Kidney tubule cell (primary cell): ENCODE measurements around the gene SPAG17.

ENCODE experiments used
- DNase-seq: peaks from one replicate; pipeline ENCODE4 v3.0.0-alpha.2; 2018; ENCODE audit warnings: low spot score

Gene SPAG17

DNA sequence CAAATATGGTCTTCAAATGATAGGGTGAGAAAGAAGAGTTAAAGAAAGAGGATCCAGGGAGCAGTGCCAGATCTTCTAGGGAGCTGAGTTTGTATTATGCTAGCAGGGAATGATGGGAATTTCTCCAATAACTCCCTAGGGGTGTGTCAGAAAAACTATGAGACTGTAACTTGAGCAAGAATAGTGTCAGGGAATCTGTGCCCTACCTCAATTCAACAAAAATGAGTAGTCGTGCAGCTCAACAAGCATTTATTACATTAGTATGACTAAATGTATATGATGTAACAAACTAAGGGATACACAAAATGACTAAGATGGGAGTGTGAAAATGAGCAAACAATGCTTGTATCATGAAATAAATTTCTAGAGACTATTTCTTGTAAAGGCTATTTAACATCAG lies 24.2 kb downstream of the SPAG17 start:
- no peak for DNase-seq

DNA sequence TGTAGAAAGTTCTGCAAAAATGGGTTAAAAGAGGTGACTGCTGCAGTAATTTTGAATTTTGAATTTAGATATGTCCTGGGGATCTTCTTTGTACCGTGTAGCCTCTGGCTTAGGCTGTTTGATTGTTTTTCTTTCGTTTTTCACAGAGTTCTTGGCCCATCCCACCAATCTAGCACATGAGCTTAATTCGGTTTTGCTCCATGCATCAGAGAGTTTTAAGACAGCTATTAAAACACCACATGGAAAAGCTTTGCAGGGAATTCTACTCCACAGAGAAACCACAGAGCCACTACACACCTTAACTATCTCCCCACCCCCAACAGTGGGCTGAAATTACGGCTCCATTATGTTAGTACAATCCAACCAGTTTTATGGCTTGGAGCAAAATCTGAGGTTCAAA lies 25.5 kb downstream of the SPAG17 start:
- peak; percentile 73 for DNase-seq

DNA sequence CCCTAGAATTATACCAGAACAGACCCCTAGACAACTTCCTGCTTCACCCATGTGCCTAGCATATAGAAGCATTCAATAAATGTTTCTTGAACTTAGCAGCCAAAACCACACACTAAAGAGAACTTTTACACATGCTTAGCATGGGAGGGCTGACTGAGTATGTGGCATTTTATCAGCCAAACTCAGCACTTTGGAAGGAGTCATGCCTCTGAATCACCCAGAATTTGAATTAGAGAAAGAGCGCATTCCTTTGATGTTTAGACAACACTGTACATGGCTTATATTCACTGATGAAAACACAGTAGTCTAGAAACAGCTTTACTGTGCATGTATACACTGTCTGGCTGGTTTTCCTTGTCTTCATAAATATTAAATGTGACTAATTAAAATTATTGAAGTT lies 26.1 kb downstream of the SPAG17 start:
- peak; percentile 89 for DNase-seq

DNA sequence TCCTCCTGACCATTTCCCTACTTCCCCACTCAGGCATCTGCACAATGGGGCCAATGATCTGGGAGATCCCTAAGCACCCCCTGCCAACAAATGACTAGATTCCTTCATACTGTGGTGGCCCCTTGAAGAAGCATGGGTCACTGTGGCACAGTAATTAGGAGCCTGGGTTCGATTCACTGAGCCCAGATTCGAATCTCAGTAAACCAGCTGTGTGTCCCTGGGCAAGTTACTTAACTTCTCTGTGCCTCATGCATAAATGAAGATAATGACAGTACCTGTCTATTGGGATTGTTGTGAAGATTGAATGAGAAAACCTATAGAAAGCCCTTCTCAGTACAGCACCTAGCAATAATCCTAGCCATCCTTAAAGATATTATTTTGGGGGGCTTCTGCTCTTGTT lies 27.5 kb downstream of the SPAG17 start:
- DNase-seq = no peak

DNA sequence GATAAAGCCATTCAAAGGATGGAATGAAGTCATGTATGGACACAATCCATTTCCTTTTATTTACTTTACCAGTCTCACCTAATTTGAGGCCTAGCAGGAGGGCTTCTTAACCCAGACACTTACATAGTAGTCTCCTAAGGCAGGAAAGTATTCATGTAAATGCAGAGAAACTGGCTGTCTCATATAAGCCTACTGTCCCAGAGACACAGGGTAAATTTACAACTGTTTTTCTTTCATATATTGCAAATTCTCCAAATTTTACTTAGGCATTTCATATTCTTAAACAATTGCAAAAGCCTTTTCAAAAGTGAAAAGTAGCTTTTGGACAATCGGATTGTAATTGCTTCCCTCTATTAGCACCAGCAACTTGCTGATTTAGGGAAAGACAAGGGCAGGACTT lies 29.9 kb downstream of the SPAG17 start:
- no peak for DNase-seq

DNA sequence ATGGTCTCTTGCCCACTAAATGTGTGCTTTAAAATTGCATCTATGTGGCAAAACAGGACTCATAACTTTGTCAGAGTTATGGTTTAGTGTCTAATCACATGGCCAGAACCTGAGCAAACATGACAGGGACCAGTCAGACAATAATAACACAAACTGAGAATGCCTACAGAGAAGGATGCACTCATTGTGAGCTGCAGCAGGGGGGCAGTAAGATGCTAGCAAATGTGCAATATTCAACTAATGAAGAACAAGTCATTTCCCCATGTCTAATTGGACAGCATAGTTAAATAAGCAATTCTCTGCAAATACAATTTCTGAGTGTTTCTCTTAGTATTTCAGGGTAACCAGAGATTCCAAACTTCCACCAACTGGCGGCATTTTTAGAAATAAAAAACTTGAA lies 30.8 kb downstream of the SPAG17 start:
- DNase-seq = peak; percentile 8

DNA sequence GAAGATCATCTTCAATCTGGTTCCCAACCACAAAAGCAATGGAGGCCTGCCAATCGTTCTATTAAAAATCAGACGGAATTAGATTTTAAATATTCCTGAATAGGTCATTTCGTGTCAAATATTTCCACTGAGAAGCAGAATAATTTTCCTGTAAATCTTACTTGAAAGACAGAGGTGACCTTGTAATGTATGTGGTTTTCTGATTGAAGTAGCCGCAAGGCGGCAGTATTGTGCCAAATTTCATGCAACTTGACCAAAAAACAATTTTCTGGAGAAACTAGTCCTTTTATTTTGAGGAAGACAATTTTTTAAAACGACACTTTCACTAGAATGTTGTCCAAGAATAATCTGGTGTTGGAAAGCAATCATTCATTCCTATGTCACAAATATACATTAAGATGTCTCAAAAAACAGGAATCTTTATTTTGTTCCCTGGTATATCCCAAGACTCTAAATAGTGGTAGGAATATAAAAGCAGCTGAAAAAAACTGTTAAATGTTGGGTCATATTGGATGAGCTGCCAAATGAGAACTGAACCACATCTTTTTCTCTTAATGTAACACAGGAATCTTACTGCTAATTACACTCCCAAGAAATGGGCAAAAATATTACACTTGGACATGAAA lies 33.6 kb downstream of the SPAG17 start:
- DNase-seq = peak; percentile 65

DNA sequence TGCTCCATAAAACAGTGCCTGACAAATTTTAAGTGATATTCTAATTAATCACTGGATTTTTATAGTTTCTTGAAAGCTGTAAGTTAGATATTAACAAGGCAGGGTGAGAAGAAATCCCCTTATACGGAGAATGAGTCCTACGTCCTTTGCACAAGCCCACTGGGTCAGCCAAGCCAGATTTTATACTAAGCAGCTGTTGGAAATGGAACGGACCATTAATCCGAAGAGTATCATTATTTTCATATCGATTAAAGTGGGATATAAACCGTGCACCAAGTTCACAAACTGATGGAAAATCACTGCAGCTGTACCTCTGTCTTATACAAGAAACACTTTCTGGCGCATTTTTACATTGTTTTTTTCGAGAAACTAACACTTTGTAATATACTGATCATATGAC lies 35.2 kb downstream of the SPAG17 start:
- DNase-seq = no peak

DNA sequence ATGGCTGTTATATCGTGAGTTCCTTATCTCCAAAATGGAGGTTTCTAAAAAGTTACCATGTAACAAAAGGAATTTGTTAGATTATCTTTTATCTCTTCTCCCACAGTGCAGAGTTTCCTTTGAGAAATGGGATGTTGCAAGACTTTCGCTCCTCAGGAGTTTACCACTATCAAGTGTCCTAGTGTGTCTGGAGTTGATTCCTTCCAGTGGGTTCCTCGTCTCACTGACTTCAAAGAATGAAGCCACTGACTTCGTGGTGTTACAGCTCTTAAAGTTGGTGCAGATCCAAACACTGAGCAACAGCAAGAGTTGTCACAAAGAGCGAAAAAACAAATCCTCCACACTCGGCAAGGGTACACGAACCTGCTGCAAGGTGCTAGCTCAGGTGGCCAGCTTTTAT lies 37.0 kb downstream of the SPAG17 start:
- DNase-seq = peak; percentile 58

DNA sequence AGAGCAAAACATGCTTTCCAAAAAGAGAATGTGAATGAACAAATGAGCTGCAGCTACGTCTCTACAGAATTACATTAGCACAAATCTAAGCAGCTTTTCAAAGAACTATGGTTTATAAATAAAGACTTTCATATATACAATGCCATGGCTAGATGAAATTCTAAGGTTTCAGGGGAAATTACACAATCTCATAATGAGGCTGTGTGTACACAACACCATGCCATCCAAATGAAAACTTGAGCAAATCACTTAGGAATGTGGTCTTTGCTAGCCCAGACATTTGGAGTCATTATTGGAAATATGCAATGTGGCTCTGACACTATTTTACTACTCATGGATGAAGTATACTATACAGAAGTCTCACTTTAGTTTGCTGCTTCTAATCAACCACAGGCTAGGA lies 37.5 kb downstream of the SPAG17 start:
- DNase-seq = peak; percentile 77

DNA sequence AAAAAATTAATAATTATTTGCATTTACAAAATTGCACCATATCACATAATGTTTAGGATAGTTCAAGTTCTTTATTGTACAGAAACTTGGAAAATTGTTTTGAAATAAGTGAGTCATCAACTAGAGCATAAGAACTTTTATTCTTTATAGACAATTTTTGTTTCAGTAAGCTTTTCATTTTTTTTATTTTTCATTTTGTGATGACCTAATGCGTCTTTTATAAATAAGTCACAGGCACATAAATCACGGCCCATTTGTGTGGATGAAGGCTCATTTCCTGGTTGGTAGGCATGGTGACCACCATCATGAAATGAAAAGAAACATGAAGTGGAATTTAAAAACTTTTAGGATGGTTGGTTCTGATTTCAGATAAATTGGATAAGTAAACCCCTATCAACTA lies 39.3 kb downstream of the SPAG17 start:
- no peak for DNase-seq

DNA sequence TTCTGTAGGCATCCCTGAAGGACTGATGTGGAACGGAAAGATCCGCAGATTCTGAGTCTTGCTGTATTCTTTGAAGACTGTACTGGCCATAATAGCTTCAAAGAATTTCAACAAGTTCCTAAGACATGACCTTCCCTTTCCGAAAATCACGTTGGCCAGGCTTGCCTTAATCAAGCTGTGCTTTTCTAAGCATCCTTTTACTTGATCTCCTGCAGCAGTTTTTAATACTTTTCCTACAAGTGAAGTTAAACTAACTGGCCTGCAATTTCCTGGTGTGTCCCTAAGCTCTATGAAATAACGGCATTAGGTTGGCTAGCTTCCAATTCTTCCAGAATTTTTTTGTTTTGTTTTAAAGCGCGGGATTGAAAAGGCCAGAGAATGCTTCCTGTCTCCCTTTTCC lies 40.3 kb downstream of the SPAG17 start:
- DNase-seq = no peak

DNA sequence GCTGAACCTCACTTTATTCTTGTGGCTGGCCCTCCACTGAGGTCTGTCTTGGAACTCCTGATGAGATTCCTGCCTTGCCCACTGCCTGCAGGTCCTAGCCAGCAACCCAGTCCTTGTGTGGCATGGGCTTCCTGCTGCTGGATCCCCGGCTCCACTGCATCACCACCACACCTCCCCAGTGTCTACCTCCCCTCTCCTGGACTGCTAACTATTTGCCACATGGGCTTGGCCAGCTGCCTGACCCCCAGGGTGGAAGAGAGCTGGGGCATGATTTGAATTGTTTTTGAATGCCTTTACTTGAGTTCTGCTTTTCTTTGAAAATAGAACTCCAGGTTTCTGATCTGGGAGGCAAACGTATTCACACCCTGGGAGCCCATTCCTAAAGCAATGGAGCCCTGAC lies 41.2 kb downstream of the SPAG17 start:
- DNase-seq = peak; percentile 60

DNA sequence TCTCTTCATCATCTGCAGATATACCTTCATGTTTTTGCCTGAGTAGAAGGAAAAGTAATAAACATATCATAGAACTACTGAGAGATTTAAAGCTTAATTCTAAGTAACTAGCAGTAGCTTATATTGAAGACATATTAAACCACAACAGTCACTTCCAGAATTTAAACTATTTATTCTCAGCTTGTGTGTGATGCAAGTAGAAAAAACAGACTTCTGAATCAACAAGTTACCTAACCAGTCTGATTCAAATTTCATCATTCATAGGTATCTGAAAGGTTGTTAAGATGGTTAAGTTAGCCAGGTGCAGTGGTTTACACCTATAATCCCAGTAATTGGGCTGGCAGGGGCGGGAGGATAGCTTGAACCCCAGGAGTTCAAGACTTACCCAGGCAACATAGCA lies 41.9 kb downstream of the SPAG17 start:
- DNase-seq = no peak

DNA sequence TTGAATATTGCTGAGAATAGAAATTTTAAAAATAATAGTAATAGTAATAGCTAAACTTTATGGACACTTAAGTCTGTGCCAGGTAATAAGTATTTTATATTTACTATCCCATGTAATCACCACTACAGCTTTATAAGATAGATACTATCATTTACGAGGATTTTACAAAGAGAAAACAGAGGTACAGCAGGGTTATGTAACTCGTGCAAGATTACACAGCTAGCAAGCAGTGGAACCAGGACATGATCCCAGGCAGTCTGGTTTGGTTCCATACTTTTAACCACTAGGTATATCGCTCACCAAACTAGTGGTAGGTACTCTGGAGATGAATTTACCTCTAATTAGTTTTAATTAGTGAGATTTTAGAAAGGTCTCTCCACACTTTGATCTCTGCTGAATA lies 42.5 kb downstream of the SPAG17 start:
- no peak for DNase-seq

DNA sequence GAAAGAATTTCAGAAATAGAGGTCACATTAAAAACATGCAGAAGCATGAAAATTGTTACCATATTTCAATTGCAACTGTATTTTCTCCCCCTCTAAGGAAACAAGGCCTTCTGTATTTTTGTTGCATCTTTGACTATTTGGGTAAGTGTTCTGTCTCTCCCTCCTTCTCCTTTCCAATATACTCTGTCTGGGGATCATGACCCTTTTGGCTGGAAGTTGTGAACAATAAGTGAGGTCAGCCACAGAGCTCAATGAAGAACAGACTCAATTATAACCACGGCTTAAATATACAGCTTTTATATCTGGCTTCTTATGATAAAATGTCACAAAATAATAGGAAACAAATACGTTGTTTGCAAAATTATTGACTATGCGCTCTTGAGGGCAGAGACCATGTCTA lies 47.1 kb downstream of the SPAG17 start:
- no peak for DNase-seq

DNA sequence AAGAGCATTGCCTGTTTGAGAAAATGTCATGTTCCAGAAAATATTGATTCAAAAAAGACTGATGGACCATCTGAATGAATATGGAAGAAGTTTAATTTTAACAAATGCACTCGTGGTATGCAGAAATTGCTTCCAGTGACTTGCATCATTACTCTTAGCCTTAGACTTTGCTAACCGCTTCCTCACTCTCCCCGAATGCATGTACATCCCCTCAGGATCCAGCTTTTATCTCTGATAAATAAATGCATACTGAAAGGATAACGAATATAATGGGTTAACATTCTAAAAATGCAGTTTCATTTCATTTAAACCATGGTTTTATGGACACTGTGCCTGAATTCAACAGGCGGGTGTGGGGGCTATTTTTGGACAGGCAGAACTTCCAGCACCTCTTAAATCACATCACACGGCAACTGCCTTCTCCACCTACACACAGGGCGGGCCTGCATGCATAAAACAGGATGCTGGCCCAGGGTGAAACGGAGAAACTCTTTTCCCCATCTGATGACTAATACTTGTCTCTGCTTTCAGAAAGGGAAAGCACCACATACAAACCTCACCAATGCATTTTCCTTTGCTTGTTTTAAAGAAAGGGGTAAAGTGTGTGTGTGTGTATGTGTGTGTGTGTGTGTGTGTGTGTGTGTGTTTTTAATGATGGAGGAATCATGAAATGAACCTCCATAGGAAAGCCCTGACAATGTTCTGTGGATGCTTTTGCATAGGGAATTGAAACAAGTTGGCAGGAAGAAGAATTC lies 48.7 kb downstream of the SPAG17 start:
- peak; percentile 73 for DNase-seq

DNA sequence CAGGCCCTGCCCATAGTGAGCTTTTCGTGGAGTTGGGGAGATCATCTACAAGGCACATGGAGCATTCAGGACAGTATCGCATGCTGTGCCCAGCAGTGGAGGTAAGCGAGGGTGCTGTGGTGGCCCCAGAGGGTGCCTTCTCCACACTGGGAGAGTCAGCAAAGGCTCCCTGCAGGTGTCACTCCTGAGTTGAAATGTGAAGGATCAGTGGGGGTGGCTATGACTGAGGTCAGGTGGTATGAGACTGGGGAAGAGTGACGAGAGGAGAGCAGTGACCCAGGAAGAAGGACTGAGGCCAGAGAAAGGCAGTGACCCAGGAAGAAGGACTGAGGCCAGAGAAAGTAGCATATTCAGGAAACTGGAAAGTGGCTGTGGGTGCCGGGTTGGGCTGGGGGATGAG lies 53.0 kb downstream of the SPAG17 start:
- peak; percentile 62 for DNase-seq

DNA sequence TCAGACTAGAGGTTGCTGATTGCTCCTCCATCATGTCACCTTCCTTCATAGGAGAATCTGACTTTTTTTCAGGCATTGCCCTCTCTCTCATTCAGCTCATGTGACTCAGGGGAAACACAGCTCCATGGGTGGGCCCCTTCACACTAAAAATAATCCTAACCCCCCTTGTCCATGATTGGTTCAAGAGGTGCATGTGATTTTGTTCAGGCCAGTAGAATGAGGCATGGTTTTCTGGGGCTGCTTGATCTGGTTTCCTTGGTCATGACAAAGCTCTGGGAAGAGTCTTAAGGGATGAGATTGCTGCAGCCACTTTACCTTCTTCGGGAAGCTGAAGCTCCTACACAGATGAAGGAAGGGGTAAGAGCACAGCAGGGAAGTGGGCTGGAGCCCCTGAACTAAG lies 56.3 kb downstream of the SPAG17 start:
- no peak for DNase-seq

DNA sequence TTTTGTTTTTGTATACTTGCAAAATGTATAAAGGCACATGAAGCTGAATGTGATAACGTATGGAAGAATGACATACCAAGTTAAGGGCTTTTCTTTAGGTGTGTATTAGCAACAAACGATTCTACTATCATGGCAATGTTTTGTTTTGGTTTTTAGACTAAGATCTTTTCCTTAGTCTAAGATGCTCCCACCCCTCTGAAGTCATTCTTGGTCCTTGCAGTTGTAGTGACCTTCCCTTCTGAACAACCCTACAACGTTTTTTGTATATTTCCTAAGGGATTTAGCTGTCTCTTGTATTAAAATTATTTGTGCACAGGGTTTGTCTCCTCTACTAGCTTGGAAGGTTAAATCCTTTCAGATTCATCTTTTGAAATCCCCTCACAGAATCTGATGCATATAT lies 61.0 kb downstream of the SPAG17 start:
- DNase-seq = no peak

DNA sequence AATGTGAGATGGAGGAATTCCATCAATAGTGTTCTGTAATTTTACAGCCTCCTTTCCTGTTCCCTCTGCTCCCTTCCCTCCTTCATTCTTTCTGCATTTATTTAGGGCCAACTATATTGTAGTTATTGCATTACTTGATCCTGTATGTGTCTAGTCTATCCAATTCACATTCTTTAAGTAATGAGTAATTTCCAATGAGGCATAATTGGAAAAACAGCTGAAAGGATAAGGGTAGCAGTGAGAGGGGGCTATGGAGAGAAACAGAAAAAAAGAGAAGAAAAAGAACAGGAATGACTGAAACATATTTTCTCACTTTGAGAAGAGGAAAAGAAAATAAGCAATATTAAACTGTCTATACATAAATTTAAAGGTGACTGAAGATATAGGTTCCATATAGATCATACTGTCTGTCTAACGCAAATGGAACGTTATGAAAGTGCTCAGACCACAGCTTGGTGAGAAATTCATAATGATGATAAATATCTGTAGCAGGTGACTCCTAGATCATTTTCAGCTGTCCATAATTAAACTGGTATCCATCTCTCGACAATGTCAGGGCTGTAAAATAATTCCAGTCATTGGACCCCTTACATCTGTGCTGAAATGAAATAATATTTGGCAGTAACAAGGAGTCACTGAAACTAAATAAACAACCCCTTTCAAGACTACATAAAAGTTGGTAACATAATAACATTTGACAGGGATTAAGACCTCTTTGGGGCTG lies 61.8 kb downstream of the SPAG17 start:
- DNase-seq = no peak

DNA sequence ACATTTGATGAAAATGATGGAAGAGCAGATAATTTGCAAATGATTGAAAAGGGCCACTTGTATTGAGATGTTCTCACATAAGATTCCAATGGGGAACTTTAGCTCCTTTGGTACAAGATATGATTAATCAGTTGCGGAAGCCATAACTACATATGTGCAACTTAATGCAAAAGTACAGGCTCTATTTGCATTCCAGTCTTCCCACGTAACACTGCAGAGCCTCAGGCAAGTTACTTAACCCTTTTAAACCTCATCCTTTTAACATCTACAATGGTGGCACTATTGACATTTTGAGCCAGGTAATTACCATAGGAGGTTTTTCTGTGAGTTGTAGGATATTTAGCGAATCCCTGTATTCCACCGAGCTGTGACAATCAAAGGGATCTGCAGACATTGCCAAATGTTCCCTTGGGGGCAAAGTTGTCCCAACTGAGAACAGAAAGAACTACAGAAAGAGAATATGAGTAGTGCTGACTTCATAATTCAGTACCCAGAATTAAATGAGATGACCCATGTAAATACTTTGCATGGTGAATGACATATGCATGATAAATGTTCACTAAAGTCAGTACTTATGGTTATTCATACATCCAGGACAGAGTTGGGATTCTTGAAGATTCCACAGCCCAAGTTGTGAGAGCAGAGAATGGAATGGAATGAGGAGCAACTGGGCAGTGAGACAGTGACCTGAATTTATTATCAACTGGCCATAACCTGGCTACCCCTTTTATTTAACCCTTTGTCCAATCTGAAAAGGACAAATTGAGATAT lies 62.6 kb downstream of the SPAG17 start:
- peak; percentile 29 for DNase-seq
